CD14-positive monocyte (primary cell): Measurements from ENCODE around the gene ATP6V0E2. TPM values are rescaled to one million over a fixed set of nuclear protein-coding genes. Genes with fewer than 3 reads are reported as not detected.

Source experiments
- DNase-seq, 3 donors: peaks; one replicate each; pipeline ENCODE4 v3.0.0-alpha.2; 2011 to 2022
- H2AFZ ChIP-seq: 2 replicates; pipeline ENCODE4 v1.6.0; 2012; ENCODE audit warnings: mild to moderate bottlenecking, low read depth, low read length, inconsistent platforms; ENCODE audit not compliant: insufficient read depth, poor library complexity, severe bottlenecking
- H3K27ac ChIP-seq, 2 donors: 1 replicate in 1 of 2; 2 replicates in 1 of 2; pipeline ENCODE4 v1.5.1; 2012 to 2013; ENCODE audit warnings: low read length in 2 of 2, control low read depth in 1 of 2, inconsistent platforms in 1 of 2, low read depth in 1 of 2, mild to moderate bottlenecking in 1 of 2
- H3K27me3 ChIP-seq, 2 donors: one replicate each; pipeline versions ENCODE4 v1.6.0 to v1.6.1; 2011 to 2013; ENCODE audit warnings: low read length in 2 of 2; ENCODE audit not compliant: control insufficient read depth in 2 of 2, insufficient read depth in 2 of 2
- H3K36me3 ChIP-seq, 2 donors: replicated peaks in 1 of 2; 1 replicate in 1 of 2; 2 replicates in 1 of 2; pipeline versions ENCODE4 v1.5.1 to v1.6.1; 2012 to 2013; ENCODE audit warnings: low read length in 2 of 2, control low read depth in 1 of 2, inconsistent platforms in 1 of 2, mild to moderate bottlenecking in 1 of 2; ENCODE audit not compliant: insufficient read depth in 2 of 2, control insufficient read depth in 1 of 2
- H3K4me1 ChIP-seq, 2 donors: 1 replicate in 1 of 2; 2 replicates in 1 of 2; pipeline versions ENCODE4 v1.5.1 to v1.6.1; 2012 to 2013; ENCODE audit warnings: low read length in 2 of 2, control low read depth in 1 of 2, inconsistent platforms in 1 of 2, mild to moderate bottlenecking in 1 of 2, moderate library complexity in 1 of 2; ENCODE audit not compliant: insufficient read depth in 2 of 2, control insufficient read depth in 1 of 2
- H3K4me2 ChIP-seq: replicated peaks from 2 replicates; pipeline ENCODE3; 2012; ENCODE audit warnings: low read length, moderate library complexity, mild to moderate bottlenecking; ENCODE audit not compliant: poor library complexity, severe bottlenecking; ENCODE audit errors: extremely low read depth
- H3K4me3 ChIP-seq, 3 experiments: fragments of 200-600 bp in 1 of 3; sonication (generic) in 1 of 3; replicated peaks in 1 of 3; 1 replicate in 2 of 3; 2 replicates in 1 of 3; pipeline ENCODE4 v1.5.1; 2011 to 2013; ENCODE audit warnings: low read length in 3 of 3, mild to moderate bottlenecking in 3 of 3, control low read depth in 2 of 3, low read depth in 2 of 3, inconsistent platforms in 1 of 3, moderate library complexity in 1 of 3
- H3K79me2 ChIP-seq: 2 replicates; pipeline ENCODE4 v1.6.0; 2012; ENCODE audit warnings: mild to moderate bottlenecking, control low read depth, inconsistent platforms, low read length, moderate library complexity; ENCODE audit not compliant: insufficient read depth
- H3K9ac ChIP-seq: 2 replicates; pipeline ENCODE4 v1.6.0; 2017; ENCODE audit warnings: low read length, mild to moderate bottlenecking; ENCODE audit not compliant: insufficient read depth, poor library complexity, severe bottlenecking
- H3K9me3 ChIP-seq, 2 donors: replicated peaks in 1 of 2; 1 replicate in 1 of 2; 2 replicates in 1 of 2; pipeline versions ENCODE4 v1.5.1 to v1.6.1; 2012 to 2013; ENCODE audit warnings: low read length in 2 of 2, control low read depth in 1 of 2; ENCODE audit not compliant: control insufficient read depth in 1 of 2, insufficient read depth in 1 of 2
- H4K20me1 ChIP-seq: 2 replicates; pipeline ENCODE4 v1.6.0; 2012; ENCODE audit warnings: mild to moderate bottlenecking, low read length, control low read depth, moderate library complexity; ENCODE audit not compliant: insufficient read depth
- H3K27ac Mint-ChIP-seq, 7 donors: one replicate each; pipeline ENCODE4 v1.8.0; 2020; ENCODE audit warnings: mild to moderate bottlenecking in 7 of 7, mixed read lengths in 7 of 7, moderate library complexity in 6 of 7, inconsistent platforms in 2 of 7
- H3K27me3 Mint-ChIP-seq, 3 donors: one replicate each; pipeline ENCODE4 v1.8.0; 2021 to 2022; ENCODE audit warnings: low read depth in 3 of 3, mild to moderate bottlenecking in 3 of 3, mixed read lengths in 3 of 3, moderate library complexity in 3 of 3, inconsistent platforms in 1 of 3
- H3K36me3 Mint-ChIP-seq, 2 donors: one replicate each; pipeline ENCODE4 v1.8.0; 2020; ENCODE audit warnings: mixed read lengths in 2 of 2, inconsistent platforms in 1 of 2, mild to moderate bottlenecking in 1 of 2
- H3K4me1 Mint-ChIP-seq: one replicate; pipeline ENCODE4 v1.8.0; 2020; ENCODE audit warnings: mild to moderate bottlenecking, mixed read lengths
- H3K4me3 Mint-ChIP-seq, 2 donors: one replicate each; pipeline ENCODE4 v1.8.0; 2020; ENCODE audit warnings: mild to moderate bottlenecking in 2 of 2, mixed read lengths in 2 of 2, moderate library complexity in 1 of 2
- H3K9me3 Mint-ChIP-seq, 7 donors: one replicate each; pipeline ENCODE4 v1.8.0; 2020 to 2022; ENCODE audit warnings: mixed read lengths in 7 of 7, mild to moderate bottlenecking in 6 of 7, moderate library complexity in 6 of 7, inconsistent platforms in 2 of 7
- CTCF ChIP-seq: fragments of 200-600 bp; IDR thresholded peaks from one replicate; pipeline ENCODE4 v1.8.0; 2022; ENCODE audit warnings: antibody characterized with exemption, mild to moderate bottlenecking
- WGBS: methylation state at CpG from one replicate; pipeline ENCODE4 v1.1.5; 2013; ENCODE audit warnings: missing lambda C conversion rate; ENCODE audit not compliant: insufficient coverage; 5-methylcytosine and 5-hydroxymethylcytosine counted together
- intact Hi-C, 2 donors: fragments of 100-400 bp; cut with micrococcal nuclease; formaldehyde crosslinking; loops; one replicate each; pipeline versions ENCODE4 v1.15.0 to v1.15.1; 2023
- polyA plus RNA-seq, 3 donors: library from polyadenylated mRNA; depleted of rRNA in 1 of 3; unstranded in 2 of 3; stranded (reverse) in 1 of 3; fragments of 300-500 nt in 2 of 3; fragments of >200 nt in 1 of 3; fragmentation: Illumina TruSeq in 2 of 3; gene quantifications; 1 replicate in 2 of 3; 2 replicates in 1 of 3; pipeline ENCODE4 v1.2.3, GENCODE V29; 2012 to 2021

Gene ATP6V0E2
- polyA plus RNA-seq, 3 donors = 4.4 to 13.3 (median 8.2) TPM

GRCh38 chr7:149883048-149883438 lies 9.3 kb downstream of the ATP6V0E2 start:
- TF ChIP-seq CTCF = no peak
- Histone ChIP-seq H3K4me3 (no peak overlapping the region), H3K36me3 (no peaks in the 10 kb centered on the region), H3K9me3 (no peaks in the 10 kb centered on the region), H4K20me1 (no peaks in the 10 kb centered on the region), H3K27ac (no peak overlapping the region), H3K79me2 (no peaks in the 10 kb centered on the region), H2AFZ (no peak overlapping the region), H3K4me1 (peaks cover 7 to 8% of the 10 kb centered on the region in 2 donors), H3K27me3 (no peaks in the 10 kb centered on the region), H3K4me2 (no peak overlapping the region), H3K9ac (no peak overlapping the region)
- WGBS = 65% methylated on average over 7 of the region's 8 CpGs
- DNase-seq = no peak
- H3K4me1 Mint-ChIP-seq = peaks cover 11% of the 10 kb centered on the region
- no peak overlapping the region for H3K4me3 Mint-ChIP-seq
- H3K9me3 Mint-ChIP-seq = peaks cover 0 to 1% (median 0%) of the 10 kb centered on the region in 7 donors
- no peaks in the 10 kb centered on the region for H3K36me3 Mint-ChIP-seq
- H3K27ac Mint-ChIP-seq = no peak overlapping the region
- H3K27me3 Mint-ChIP-seq = peaks cover 1 to 2% (median 2%) of the 10 kb centered on the region in 3 donors
- intact Hi-C loops = no loop called here

GRCh38 chr7:149883452-149883861 lies 9.7 kb downstream of the ATP6V0E2 start:
- peaks cover 0 to 1% (median 0%) of the 10 kb centered on the region in 7 donors for H3K9me3 Mint-ChIP-seq
- Histone ChIP-seq H3K9ac (no peak overlapping the region), H2AFZ (no peak overlapping the region), H3K4me2 (no peak overlapping the region), H3K27me3 (no peaks in the 10 kb centered on the region), H4K20me1 (no peaks in the 10 kb centered on the region), H3K9me3 (no peaks in the 10 kb centered on the region), H3K79me2 (no peaks in the 10 kb centered on the region), H3K27ac (no peak overlapping the region), H3K4me1 (peaks cover 7 to 8% of the 10 kb centered on the region in 2 donors), H3K36me3 (no peaks in the 10 kb centered on the region), H3K4me3 (no peak overlapping the region)
- TF ChIP-seq CTCF = peak; percentile 64
- H3K4me1 Mint-ChIP-seq = peaks cover 11% of the 10 kb centered on the region
- DNase-seq = peak in 2 of 3 donors; percentile 12 to 21
- peaks cover 1 to 2% (median 2%) of the 10 kb centered on the region in 3 donors for H3K27me3 Mint-ChIP-seq
- H3K4me3 Mint-ChIP-seq = no peak overlapping the region
- intact Hi-C loops = no loop called here
- no peak overlapping the region for H3K27ac Mint-ChIP-seq
- no peaks in the 10 kb centered on the region for H3K36me3 Mint-ChIP-seq
- WGBS = 31% methylated on average over 12 of the region's 12 CpGs
